Esophagus squamous epithelium (tissue), 4 donors: ENCODE measurements around the gene FGF18.

Source experiments
- POLR2A ChIP-seq, 4 donors: fragments of 450-650 bp; IDR thresholded peaks; one replicate each; pipeline ENCODE4 v1.6.1; 2017; ENCODE audit warnings: antibody characterized with exemption in 4 of 4, mild to moderate bottlenecking in 4 of 4, moderate library complexity in 3 of 4
- TF ChIP-seq, protein P1 (sequence below), 6 experiments: fragments of 450-650 bp in 4 of 6; fragments of 200-600 bp in 2 of 6; sonication (generic) in 2 of 6; IDR thresholded peaks; one replicate each; pipeline ENCODE4 v1.5.1; 2016 to 2019; ENCODE audit warnings: antibody characterized with exemption in 6 of 6, mild to moderate bottlenecking in 4 of 6, moderate library complexity in 4 of 6

DNA sequence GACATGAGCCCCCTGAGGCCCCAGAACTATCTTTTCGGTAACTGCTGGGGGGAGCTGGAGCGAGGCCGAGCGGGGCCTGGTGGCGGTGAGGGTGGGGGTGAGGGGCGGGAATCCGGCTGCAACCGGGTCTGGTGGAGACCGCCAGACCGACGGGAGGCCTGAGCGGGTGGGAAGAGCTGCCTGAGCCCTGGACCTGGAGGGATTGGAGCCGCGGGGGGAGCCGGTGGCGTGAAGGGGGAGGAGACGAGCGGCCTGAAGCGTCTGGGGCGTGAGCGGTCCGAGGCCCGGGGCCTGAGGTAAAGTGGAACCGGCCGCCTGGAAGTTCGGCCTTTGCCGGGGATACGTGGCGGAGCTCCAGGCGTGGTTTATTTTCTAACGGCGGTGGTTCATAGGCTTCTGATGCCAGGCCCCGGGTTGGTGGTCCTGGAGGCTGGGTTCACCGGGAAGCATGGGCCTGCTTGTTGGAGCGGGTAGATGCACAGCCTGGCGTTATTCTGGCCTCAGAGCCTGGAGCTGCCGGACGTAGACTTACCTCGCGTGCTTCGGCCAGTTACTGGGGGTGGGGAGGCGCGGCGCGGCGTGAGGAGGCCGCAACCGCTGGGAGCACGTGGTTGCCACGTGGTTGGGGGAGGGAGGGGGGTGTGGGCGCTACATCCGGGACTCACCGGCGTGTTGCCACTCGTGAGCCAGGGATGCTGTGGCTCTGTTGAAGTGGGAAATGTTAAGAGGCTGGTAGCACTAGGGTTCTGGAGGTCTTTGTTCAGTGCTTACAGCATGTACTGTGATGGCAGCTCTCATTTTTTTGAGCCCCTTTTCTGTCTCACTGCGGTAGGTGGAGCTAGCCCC, 31.3 kb upstream of the FGF18 start:
- TF ChIP-seq POLR2A (IDR thresholded peaks at IDR 0.05), result no peak
- TF ChIP-seq, protein P1, sequence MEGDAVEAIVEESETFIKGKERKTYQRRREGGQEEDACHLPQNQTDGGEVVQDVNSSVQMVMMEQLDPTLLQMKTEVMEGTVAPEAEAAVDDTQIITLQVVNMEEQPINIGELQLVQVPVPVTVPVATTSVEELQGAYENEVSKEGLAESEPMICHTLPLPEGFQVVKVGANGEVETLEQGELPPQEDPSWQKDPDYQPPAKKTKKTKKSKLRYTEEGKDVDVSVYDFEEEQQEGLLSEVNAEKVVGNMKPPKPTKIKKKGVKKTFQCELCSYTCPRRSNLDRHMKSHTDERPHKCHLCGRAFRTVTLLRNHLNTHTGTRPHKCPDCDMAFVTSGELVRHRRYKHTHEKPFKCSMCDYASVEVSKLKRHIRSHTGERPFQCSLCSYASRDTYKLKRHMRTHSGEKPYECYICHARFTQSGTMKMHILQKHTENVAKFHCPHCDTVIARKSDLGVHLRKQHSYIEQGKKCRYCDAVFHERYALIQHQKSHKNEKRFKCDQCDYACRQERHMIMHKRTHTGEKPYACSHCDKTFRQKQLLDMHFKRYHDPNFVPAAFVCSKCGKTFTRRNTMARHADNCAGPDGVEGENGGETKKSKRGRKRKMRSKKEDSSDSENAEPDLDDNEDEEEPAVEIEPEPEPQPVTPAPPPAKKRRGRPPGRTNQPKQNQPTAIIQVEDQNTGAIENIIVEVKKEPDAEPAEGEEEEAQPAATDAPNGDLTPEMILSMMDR (IDR thresholded peaks at IDR 0.05), result no peak
